Activated naive CD8-positive, alpha-beta T cell treated with anti-CD3 and anti-CD28 coated beads, Interleukin-2, amount 10 ng/mL, durations not matched to agents 7 days and 5 days (primary cell): Measurements from ENCODE around the gene SLIT2. TPM values are rescaled to one million over a fixed set of nuclear protein-coding genes. Genes with fewer than 3 reads are reported as not detected.

ENCODE experiments used
- ATAC-seq: fragments of 150-1000 bp; cut with Tn5 transposase; one replicate; pipeline ENCODE4 v1.10.0; 2021; ENCODE audit warnings: low read depth, moderate library complexity
- POLR2A ChIA-PET: fragments of 350-600 bp; sonication (Branson Sonifier 250); formaldehyde crosslinking; loops from one replicate; lab custom pipeline; 2021; ENCODE audit warnings: antibody characterized with exemption; lab: Charles Lee
- DNase-seq: peaks from one replicate; pipeline ENCODE4 v3.0.0; 2021
- H3K27ac Mint-ChIP-seq: one replicate; pipeline ENCODE4 v1.8.0; 2022; ENCODE audit warnings: mild to moderate bottlenecking, mixed read lengths
- H3K27me3 Mint-ChIP-seq: one replicate; pipeline ENCODE4 v1.8.0; 2022; ENCODE audit warnings: mild to moderate bottlenecking, moderate library complexity, mixed read lengths
- H3K36me3 Mint-ChIP-seq: one replicate; pipeline ENCODE4 v1.8.0; 2021; ENCODE audit warnings: mild to moderate bottlenecking, mixed read lengths
- H3K4me1 Mint-ChIP-seq: one replicate; pipeline ENCODE4 v1.8.0; 2021; ENCODE audit warnings: mixed read lengths
- H3K4me3 Mint-ChIP-seq: one replicate; pipeline ENCODE4 v1.8.0; 2022; ENCODE audit warnings: mild to moderate bottlenecking, moderate library complexity, mixed read lengths
- H3K9me3 Mint-ChIP-seq: one replicate; pipeline ENCODE4 v1.8.0; 2021; ENCODE audit warnings: mixed read lengths
- total RNA-seq, 2 experiments: library from RNA; stranded (reverse); gene quantifications; one replicate each; pipeline ENCODE4 v1.2.3, GENCODE V29; 2021

The SLIT2 gene
- total RNA-seq, 2 experiments from 2014 or later, result not detected

DNA sequence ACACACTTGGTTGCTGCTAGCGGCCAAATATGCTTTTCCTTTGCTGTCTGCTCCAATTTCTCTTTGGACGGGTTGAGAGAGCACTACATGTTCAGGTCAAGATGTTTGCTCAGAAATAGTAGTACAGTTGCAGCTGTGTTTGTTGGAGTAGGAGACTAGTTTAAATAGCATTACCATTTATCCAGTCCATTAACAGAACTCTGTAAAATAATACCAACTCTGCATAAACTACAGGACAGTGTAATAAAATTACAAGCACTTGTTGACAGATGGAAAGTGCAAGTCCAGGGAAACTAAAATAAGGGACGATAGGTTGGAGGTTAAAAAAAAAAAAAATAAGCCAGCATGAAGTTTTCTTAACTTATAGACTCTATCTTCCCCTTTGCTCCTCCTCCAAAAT lies 20.2 kb downstream of the SLIT2 start:
- Mint-ChIP-seq H3K36me3 (no peaks in the 10 kb centered on the region), H3K27ac (no peak overlapping the region), H3K4me3 (no peak overlapping the region), H3K9me3 (no peaks in the 10 kb centered on the region), H3K27me3 (no peaks in the 10 kb centered on the region), H3K4me1 (no peaks in the 10 kb centered on the region)
- no peak for ATAC-seq
- no peak for DNase-seq
- POLR2A ChIA-PET, result no interaction called here

DNA sequence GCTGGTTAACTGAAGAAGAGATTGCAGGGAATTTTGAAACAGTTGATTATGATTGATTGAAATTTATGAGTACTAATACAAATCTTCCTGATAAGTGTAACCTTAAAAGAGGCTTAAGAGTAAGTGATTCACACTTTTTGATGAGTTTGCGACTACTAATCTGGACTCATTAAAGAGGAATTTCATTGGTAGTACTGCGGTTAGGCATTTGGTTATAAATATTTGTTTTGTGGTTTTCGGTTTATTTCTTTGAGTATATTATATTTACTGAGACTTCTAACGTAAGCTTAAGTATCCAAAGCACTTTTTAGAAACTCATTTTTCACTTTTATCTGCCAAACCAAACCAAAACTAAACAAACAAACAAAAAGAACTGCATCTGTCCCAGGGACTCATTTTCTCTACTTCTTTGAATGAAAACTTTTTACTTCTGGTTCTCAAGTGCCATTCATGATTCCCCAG lies 20.7 kb downstream of the SLIT2 start:
- POLR2A ChIA-PET, result no interaction called here
- no peak overlapping the region for H3K27ac Mint-ChIP-seq
- no peaks in the 10 kb centered on the region for H3K36me3 Mint-ChIP-seq
- H3K4me1 Mint-ChIP-seq, result no peaks in the 10 kb centered on the region
- no peaks in the 10 kb centered on the region for H3K27me3 Mint-ChIP-seq
- no peaks in the 10 kb centered on the region for H3K9me3 Mint-ChIP-seq
- H3K4me3 Mint-ChIP-seq, result no peak overlapping the region
- ATAC-seq, result no peak
- no peak for DNase-seq

DNA sequence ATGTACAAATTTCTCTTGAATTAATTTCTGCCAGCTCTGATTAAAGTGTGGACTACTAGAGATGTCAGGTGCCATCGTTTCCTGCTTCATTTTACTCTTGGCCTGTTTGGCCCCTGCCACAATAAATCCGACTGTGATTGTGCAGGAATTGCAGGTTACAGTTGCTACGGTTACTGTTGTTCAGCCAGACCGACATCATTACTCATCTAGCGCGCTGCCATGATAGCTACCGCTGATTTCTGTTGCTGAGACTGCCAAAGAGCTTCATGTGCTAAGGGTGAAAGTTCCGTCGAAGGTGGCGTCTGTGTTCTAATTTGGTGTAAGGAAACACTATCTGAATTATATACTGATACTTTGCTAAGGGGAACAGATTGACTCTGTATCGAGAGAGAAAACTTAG lies 22.1 kb downstream of the SLIT2 start:
- H3K36me3 Mint-ChIP-seq, result no peaks in the 10 kb centered on the region
- DNase-seq, result no peak
- ATAC-seq, result no peak
- no peaks in the 10 kb centered on the region for H3K4me1 Mint-ChIP-seq
- POLR2A ChIA-PET, result no interaction called here
- no peak overlapping the region for H3K27ac Mint-ChIP-seq
- H3K27me3 Mint-ChIP-seq, result no peaks in the 10 kb centered on the region
- no peaks in the 10 kb centered on the region for H3K9me3 Mint-ChIP-seq
- H3K4me3 Mint-ChIP-seq, result no peak overlapping the region

DNA sequence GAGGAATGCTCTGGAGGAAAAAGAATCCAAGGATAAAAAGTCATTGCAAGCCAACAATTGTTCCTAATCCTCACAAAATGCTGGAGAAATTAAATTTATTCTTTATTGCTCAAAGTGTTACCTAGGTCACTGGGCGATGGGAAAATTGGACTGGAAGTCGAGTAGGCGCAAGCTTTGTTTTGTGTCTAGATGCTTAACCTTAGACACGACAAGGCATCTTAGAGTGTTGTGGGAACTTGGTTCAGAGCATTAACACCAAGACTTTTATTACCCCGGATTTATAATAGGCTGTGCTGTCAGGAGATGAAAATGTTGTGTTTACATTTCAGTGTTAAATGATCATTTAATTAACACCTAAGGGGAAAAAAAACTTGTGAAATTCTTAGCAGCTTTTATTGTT lies 25.1 kb downstream of the SLIT2 start:
- no peak for DNase-seq

DNA sequence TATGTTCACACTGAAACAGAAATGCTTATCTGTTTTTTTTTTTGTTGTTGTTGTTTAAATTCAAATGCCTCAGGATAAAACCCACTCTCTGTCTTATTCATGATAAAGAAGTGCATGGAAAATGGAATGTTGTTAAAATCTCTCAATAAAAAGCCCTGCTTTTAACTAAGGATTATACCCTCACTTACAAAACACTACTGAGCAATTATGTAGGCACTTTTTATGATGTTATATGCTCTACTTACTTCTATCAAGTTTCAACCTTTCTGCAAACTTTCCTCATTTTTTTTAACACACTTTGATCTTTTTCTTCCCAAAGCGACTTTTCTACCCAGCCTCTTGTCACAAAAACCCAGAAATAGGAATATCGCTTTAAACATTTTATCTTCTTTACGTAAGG lies 26.5 kb downstream of the SLIT2 start:
- H3K9me3 Mint-ChIP-seq, result no peaks in the 10 kb centered on the region
- ATAC-seq, result no peak

More for the DNA sequence above, 25.1 kb downstream of the SLIT2 start:
- no peak for ATAC-seq
- no peaks in the 10 kb centered on the region for H3K9me3 Mint-ChIP-seq
- H3K36me3 Mint-ChIP-seq, result no peaks in the 10 kb centered on the region
- no peak overlapping the region for H3K4me3 Mint-ChIP-seq
- no peaks in the 10 kb centered on the region for H3K4me1 Mint-ChIP-seq
- POLR2A ChIA-PET, result no interaction called here
- no peak overlapping the region for H3K27ac Mint-ChIP-seq
- H3K27me3 Mint-ChIP-seq, result no peaks in the 10 kb centered on the region

DNA sequence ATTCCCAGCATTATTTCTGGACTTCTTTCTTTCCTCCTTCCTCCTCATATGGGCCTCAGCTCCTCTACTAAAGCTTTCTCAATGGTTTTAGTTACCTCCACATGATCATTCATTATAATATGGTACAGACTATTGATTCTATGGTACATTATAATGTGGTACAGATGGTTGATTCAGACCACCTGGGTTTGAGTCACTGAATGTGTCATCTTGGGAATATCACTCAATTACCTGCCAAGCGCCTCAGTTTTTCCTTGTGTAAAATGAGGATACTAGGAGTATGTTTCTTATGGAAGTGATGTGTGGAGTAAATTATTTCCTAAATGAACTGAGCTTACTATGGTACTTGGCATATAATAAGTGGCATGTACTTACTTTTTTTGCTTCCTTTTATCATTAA lies 27.7 kb downstream of the SLIT2 start:
- DNase-seq (no peak), ATAC-seq (no peak)
- no peaks in the 10 kb centered on the region for H3K27me3 Mint-ChIP-seq
- no peaks in the 10 kb centered on the region for H3K36me3 Mint-ChIP-seq
- H3K4me3 Mint-ChIP-seq, result no peak overlapping the region
- no peaks in the 10 kb centered on the region for H3K9me3 Mint-ChIP-seq
- H3K27ac Mint-ChIP-seq, result no peak overlapping the region
- POLR2A ChIA-PET, result no interaction called here
- H3K4me1 Mint-ChIP-seq, result no peaks in the 10 kb centered on the region

More for the DNA sequence above, 26.5 kb downstream of the SLIT2 start:
- no peaks in the 10 kb centered on the region for H3K4me1 Mint-ChIP-seq
- POLR2A ChIA-PET, result no interaction called here
- H3K27me3 Mint-ChIP-seq, result no peaks in the 10 kb centered on the region
- H3K27ac Mint-ChIP-seq, result no peak overlapping the region
- no peak overlapping the region for H3K4me3 Mint-ChIP-seq
- no peaks in the 10 kb centered on the region for H3K36me3 Mint-ChIP-seq
- no peak for DNase-seq

DNA sequence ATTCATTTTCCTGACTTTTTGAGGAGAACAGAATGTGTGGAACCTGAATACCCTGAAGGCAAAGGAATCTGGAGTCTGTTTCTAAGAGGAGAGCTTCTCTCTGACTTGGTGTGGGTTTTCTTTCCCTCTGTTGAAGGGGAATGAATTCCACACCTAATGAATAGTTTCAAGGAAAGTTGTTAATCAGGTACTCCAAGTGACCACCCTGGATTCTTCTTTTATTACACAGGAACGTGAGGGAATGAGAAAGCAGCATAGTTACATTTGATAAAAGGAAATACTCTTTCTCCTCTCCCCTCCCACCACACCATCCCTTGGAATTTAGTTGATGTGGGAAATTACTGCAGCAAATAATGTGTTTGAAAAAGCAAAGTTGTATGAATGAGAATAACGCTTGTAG lies 29.7 kb downstream of the SLIT2 start:
- H3K27me3 Mint-ChIP-seq, result no peaks in the 10 kb centered on the region
- POLR2A ChIA-PET, result no interaction called here
- H3K36me3 Mint-ChIP-seq, result no peaks in the 10 kb centered on the region
- H3K4me1 Mint-ChIP-seq, result no peaks in the 10 kb centered on the region
- no peak overlapping the region for H3K27ac Mint-ChIP-seq
- H3K4me3 Mint-ChIP-seq, result no peak overlapping the region
- ATAC-seq (no peak), DNase-seq (no peak)
- no peaks in the 10 kb centered on the region for H3K9me3 Mint-ChIP-seq

DNA sequence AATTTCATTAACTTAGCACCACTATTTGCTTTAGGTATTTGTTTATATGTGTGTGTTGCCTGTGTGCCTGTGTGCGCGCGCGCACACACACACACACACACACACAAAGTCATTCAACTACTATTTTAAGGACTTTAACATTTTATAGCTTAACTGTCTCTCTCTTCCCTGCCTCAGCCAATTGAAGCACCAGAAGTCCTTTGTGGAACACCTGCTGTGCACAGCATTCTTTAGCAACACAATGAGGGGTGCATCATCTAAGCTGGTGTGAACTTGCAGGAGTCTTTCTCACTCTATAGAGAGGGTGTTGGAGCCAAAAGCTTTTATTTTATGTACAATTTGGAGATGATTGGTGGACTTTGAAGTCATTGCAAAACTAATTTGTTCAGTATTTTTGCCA lies 31.3 kb downstream of the SLIT2 start:
- Mint-ChIP-seq H3K4me3 (no peak overlapping the region), H3K27ac (no peak overlapping the region), H3K4me1 (no peaks in the 10 kb centered on the region), H3K36me3 (no peaks in the 10 kb centered on the region), H3K9me3 (no peaks in the 10 kb centered on the region), H3K27me3 (no peaks in the 10 kb centered on the region)
- no peak for ATAC-seq
- POLR2A ChIA-PET, result no interaction called here
- DNase-seq, result no peak

DNA sequence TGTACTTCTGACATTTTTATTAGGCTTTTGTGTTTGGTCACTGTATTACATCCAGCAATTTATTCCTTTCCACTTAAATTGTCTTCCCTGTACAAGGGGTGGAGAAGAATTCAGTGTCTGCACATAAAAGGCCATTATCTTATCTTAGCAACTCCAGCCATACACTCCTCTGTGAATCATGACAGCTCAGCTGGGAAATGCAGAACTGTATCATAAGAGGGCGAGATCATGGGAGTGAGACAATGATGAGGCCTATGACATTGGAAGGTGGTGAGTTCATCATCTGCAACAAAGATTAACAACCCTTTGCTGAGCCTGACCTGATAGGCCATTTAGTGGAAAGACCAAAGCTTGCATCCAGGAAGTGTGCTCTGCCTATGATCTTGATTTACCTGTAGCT lies 33.3 kb downstream of the SLIT2 start:
- Mint-ChIP-seq H3K4me1 (no peaks in the 10 kb centered on the region), H3K27me3 (no peaks in the 10 kb centered on the region), H3K9me3 (no peaks in the 10 kb centered on the region), H3K36me3 (no peaks in the 10 kb centered on the region), H3K27ac (no peak overlapping the region), H3K4me3 (no peak overlapping the region)
- no peak for DNase-seq
- ATAC-seq, result no peak
- POLR2A ChIA-PET, result no interaction called here

DNA sequence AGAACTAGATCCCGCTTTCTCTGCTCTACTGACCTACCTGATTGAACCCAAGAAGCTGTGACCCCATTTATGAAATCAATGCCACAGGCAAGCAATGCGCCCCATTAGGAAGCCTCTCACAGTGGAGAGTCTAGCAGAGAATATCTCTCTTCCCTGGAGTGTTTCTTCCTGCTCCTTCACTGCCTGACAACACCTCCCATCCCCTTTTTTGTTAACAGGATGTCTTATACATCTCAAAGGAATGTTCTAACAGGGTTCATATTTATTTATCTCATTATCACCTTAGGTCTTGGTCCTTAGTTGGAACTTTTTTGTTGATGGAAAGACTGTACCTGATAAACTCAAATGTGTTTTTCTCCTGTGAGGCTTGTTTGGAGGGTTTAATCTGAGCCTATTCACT lies 35.5 kb downstream of the SLIT2 start:
- Mint-ChIP-seq H3K9me3 (no peaks in the 10 kb centered on the region), H3K4me3 (no peak overlapping the region), H3K4me1 (no peaks in the 10 kb centered on the region), H3K36me3 (no peaks in the 10 kb centered on the region), H3K27ac (no peak overlapping the region), H3K27me3 (no peaks in the 10 kb centered on the region)
- DNase-seq, result no peak
- POLR2A ChIA-PET, result no interaction called here
- no peak for ATAC-seq

DNA sequence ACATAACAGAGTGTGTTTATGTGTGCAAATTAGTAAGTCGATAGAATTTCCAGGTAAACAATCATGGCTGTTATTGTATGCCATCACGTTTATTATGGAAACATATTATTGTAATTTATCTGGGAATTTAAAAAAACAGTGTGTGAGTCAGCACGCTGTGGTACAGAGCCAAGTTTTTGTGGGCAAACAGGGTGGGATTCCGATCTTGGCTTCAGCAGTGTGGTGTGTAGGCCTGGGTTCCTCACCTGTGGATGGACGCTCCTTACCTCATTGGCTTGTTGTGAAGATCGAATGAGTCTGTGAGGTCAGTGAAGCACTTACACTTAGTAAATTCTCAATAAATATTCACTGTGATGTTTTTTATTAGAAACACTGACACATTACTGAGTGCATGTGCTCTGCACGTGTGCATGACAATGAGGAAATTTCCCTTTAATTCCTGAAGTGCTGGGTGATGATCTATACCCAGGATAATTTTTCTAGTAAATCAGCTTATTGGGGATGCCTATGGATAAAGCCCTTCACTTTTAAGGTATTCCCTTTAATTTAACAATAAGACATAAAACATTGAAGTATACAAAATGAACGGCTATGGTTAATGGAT lies 36.4 kb downstream of the SLIT2 start:
- Mint-ChIP-seq H3K4me1 (no peaks in the 10 kb centered on the region), H3K36me3 (no peaks in the 10 kb centered on the region), H3K4me3 (no peak overlapping the region), H3K27ac (no peak overlapping the region), H3K9me3 (no peaks in the 10 kb centered on the region), H3K27me3 (no peaks in the 10 kb centered on the region)
- no peak for ATAC-seq
- no peak for DNase-seq
- POLR2A ChIA-PET, result no interaction called here

DNA sequence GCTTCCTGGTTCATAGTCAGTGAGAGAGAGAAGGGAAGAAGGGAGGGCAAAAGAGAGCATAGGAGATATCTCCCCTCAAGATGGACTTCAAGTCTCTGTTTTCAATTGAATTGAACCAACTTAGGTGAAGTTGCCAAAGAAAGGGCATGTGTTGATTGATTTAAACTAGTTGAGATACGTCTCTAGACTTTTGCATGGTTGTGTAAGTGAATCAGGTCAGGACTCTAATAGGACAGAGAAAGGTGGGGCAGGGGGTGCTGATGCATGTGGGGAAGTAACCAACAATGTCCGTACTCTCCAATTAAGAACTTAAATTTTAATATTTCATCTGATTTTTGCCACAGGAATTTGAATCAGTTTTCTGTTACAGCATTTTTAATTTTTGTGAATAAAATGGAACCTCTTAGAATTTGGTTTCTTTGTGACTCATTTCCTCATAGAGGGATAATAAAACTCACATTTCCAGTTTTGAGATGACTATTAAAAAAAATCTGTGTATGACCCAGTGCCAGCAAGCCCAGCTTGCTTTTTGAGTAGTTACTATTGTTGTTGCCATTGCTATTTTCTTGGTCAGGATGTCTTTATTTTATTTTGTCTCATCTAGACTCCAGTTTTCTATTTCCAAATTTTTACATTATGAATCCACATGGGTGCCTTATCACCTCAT lies 37.3 kb downstream of the SLIT2 start:
- Mint-ChIP-seq H3K27me3 (no peaks in the 10 kb centered on the region), H3K36me3 (no peaks in the 10 kb centered on the region), H3K9me3 (no peaks in the 10 kb centered on the region), H3K4me3 (no peak overlapping the region), H3K4me1 (no peaks in the 10 kb centered on the region), H3K27ac (no peak overlapping the region)
- DNase-seq (no peak), ATAC-seq (no peak)
- POLR2A ChIA-PET, result no interaction called here

DNA sequence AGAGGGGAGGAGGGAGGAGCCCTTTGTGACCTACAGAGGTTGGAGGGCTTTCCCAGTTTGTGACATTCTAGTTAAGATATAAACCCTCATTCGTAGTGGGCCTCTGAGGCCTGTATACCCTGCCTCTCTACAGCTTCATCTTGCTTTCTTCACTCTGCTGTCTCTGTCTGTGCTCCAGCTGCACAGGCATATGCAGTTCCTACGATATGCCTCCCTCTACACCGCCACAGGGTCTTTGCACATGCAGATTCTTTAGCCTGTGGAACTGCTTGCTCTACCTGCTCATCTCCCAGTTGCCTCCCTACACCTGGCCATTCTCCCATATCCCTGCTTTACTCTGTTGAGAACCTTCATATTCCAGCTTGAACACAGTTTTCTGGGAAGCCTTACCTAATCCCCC lies 38.1 kb downstream of the SLIT2 start:
- Mint-ChIP-seq H3K27ac (no peak overlapping the region), H3K27me3 (no peaks in the 10 kb centered on the region), H3K36me3 (no peaks in the 10 kb centered on the region), H3K4me1 (no peaks in the 10 kb centered on the region), H3K4me3 (no peak overlapping the region), H3K9me3 (no peaks in the 10 kb centered on the region)
- POLR2A ChIA-PET, result no interaction called here
- DNase-seq (no peak), ATAC-seq (no peak)

DNA sequence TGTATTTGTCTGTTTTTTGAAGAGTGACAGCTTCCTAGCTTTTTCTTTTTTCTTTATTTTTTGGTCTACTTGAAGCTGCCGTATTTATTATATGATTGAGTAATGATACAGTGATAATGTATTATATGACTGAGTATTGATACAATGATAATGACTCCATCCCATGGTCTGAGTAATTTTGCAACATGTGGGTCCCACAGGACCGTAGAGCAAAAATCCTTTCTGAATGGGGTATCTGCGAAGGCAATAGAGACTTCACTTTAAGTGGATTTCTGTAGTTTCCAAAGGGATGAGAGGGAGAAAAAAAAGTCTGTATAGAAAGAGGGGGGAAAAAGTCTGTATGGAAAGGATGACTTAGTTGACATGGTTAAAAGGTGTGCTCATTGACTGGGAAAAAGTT lies 41.0 kb downstream of the SLIT2 start:
- DNase-seq (no peak), ATAC-seq (no peak)
- Mint-ChIP-seq H3K27ac (no peak overlapping the region), H3K4me3 (no peak overlapping the region), H3K27me3 (no peaks in the 10 kb centered on the region), H3K9me3 (no peaks in the 10 kb centered on the region), H3K4me1 (no peaks in the 10 kb centered on the region), H3K36me3 (no peaks in the 10 kb centered on the region)
- POLR2A ChIA-PET, result no interaction called here
